Activated CD4-positive, CD25-positive, alpha-beta regulatory T cell treated with anti-CD3 and anti-CD28 coated beads, Interleukin-2, amount 50 U/mL, for 24 hours (primary cell): ENCODE measurements around the gene KDM6B.
A peak's percentile ranks its signal among the peaks of the same experiment; 100 is the strongest.

Experiments used
- ATAC-seq, 2 donors: fragments of 150-1000 bp; cut with Tn5 transposase; one replicate each; pipeline ENCODE4 v1.10.0; 2021; ENCODE audit warnings: mild to moderate bottlenecking in 1 of 2, moderate library complexity in 1 of 2

KDM6B gene

DNA sequence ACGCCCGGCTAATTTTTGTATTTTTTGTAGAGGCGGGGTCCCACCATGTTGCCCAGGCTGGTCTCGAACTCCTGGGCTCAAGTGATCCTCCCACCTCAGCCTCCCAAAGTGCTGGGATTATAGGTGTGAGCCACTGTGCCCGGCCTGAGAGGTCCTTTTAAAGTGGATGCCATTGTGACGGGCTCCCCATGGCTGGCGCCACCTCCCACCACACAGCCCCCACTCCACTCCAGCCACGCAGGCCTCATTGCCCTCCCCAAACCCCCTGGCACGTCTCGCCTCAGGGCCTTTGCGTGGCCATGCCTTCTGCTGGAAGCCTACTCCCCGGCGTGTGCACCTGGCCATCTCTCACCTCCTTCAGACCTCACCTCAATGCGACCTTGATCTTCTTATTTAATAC, 11.9 kb upstream of the KDM6B start:
- ATAC-seq = no peak

DNA sequence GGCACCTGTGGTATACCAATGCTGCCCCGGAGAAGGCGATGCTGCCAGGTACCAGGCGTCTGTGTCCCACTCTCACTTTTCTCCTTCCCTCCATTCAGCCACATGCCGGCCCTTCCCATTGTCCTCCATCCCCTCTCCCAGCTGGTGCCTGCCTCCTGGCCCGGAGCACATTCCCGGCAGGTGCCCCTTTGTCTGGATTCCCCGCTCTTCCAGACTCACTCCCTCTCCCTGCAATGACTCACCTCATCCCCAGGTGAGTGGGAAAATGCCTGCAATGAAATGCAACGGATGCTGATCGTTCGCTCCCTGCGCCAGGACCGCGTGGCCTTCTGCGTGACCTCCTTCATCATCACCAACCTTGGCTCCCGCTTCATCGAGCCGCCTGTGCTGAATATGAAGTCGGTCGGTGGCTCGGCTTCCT, 10.4 kb upstream of the KDM6B start:
- no peak for ATAC-seq

DNA sequence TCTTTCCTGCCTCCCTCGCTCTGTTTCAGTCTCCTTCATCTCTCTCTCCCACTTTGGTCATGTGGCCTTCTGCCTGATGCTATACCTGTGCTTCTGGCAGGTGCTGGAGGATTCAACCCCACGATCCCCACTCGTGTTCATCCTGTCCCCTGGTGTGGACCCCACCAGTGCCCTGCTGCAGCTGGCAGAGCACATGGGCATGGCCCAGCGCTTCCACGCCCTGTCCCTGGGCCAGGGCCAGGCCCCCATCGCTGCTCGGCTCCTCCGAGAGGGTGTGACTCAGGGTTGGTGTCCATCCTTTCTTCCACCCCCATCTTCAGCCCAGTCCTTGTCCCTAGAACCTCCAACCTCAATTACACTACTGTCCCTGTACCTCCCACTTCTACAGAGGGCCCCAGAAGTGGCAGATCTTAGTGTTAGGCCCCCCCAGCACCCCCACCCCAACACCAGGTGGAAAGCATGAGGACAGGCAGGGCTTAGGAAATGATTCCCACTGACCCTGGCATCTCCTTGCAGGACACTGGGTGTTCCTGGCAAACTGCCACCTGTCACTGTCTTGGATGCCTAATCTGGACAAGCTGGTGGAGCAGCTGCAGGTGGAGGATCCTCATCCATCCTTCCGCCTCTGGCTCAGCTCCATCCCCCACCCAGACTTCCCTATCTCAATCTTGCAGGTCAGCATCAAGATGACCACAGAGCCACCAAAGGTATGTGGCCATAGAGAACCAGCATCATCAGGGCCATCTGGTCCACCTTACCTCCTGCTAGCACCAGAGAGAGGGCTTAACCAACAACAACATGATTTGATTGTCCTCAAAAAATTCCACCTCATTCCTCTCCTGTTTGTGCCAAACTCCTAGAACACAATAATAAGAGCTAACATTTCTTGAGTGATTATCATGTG, 9.7 kb upstream of the KDM6B start:
- no peak for ATAC-seq

DNA sequence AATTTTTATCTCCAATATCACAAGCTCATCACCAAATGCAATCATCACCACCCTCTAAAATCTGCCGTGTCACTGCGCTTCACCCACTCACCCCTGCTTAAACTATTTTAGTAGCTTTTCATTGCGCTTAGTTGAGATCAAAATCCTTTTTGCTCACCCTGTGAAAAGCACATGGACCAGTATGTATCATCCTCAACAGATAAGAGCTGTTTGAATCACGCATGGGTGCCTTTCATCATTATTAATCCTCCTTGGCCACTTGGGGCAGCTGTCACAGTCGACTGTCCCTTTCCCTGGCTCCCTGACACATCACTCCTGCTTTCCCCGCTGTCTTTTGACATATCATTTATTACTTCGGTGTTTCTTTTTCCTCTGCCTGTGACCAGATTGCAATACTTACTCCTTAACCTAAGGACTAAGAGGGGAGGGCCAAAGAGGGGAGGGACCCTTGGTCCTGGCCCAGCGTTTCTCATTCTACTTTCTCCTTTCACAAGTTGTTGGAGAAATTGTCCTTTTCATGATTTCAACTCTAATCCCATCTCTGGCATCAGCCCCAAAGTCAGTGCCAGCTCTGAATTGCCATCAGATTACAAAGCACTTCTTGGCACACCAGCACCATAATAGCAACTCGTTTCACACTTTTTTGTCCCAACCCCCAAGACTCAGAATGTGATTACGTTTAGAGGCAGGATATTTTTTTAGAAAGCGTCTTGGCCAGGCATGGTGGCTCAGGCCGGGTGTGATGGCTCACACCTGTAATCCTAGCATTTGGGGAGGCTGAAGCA, 8.6 kb upstream of the KDM6B start:
- peak; percentile 55 to 70 for ATAC-seq

DNA sequence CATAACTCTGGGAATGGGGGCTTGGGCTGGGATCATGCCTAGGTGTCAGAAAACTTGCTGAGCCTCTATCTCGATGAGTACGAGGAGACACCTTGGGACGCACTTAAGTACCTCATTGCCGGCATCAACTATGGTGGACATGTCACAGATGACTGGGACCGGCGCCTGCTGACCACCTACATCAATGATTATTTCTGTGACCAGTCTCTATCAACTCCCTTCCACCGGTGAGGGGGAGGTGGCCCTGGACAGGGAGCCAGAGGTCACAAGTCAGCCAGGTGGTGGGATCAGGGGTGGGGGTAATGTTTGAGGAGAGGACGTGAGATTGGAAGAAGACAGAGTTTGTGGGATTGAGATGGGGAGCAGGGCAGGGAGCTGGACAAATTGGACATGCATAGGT, 3.4 kb upstream of the KDM6B start:
- no peak for ATAC-seq

DNA sequence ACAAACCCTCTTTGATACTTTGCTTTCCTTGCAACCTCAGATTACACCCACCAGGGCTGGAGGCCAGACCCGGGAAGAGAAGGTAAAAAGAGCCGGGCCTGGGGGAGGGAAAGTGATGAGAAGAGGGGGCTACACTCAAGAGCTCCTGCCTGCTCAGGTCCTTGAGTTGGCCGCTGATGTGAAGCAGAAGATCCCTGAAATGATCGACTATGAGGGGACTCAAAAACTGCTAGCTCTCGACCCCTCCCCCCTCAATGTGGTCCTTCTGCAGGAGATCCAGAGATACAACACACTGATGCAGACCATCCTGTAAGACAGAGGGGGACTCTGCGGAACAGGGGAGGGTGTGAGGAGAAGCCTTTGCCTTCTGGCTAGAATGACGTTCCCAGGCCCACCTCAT, 2.8 kb upstream of the KDM6B start:
- ATAC-seq = no peak

DNA sequence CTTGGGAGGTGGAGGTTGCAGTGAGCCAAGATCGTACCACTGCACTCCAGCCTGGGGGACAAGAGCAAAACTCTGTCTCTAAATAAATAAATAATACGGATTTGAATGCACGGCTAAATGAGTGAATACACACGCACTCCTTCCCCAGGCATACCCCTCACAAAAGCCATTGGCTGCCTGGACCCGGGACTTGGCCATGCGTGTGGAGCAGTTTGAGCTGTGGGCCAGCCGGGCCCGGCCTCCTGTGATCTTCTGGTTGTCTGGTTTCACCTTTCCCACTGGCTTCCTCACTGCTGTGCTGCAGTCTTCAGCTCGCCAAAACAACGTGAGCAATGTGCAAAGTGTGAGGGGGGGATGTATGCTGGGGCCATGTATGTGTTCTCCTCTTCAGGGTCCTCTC, 1.6 kb upstream of the KDM6B start:
- ATAC-seq = no peak

GRCh38 chr17:7833011-7833794, 814 bp upstream of the KDM6B start:
- no peak for ATAC-seq

GRCh38 chr17:7834542-7834956, 532 bp downstream of the KDM6B start:
- peak; percentile 1 for ATAC-seq

- ATAC-seq = peak; percentile 62 to 63
These were observed 1.2 kb downstream of the KDM6B start for GRCh38 chr17:7834957-7835813.

DNA sequence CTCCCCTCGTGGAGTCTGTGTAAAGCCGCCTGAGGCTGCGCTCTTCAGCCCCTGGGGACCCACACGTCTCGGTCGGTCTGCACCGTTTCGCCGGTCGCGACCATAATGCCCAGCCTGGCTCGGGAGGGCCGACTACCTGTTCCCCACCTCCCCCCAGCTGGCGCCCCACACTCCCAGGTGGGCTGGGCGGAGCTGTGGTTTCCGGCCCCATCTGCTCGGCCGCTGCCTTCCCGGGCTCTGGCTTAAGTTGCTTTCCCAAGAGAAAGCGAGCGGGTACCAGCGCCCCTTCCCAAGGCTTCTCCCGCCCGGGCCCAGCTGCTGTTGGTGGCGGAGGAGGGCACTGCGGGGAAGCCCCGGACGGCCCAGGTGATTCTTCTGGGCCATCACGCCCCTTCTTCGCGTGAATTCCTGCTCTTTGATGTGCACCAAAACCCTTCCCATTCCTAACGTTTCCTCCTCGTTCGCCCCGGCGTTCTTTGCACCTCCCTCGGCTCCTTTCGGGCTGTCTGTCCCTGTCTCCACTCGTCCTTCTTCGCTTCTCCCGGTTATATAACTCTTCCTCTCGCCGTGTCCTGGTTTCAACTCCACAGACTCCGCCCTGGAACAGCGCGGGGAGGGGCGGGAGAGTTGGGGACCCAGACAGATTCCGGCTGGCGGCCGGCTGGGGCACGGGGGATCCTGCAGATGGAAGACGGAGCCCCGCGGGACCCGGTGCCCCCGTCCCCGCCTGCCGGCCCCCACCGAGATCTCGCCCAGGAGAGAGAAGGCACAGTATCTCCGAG, 2.0 kb downstream of the KDM6B start:
- ATAC-seq = peak; percentile 1

GRCh38 chr17:7836596-7837407, 2.8 kb downstream of the KDM6B start:
- no peak for ATAC-seq

DNA sequence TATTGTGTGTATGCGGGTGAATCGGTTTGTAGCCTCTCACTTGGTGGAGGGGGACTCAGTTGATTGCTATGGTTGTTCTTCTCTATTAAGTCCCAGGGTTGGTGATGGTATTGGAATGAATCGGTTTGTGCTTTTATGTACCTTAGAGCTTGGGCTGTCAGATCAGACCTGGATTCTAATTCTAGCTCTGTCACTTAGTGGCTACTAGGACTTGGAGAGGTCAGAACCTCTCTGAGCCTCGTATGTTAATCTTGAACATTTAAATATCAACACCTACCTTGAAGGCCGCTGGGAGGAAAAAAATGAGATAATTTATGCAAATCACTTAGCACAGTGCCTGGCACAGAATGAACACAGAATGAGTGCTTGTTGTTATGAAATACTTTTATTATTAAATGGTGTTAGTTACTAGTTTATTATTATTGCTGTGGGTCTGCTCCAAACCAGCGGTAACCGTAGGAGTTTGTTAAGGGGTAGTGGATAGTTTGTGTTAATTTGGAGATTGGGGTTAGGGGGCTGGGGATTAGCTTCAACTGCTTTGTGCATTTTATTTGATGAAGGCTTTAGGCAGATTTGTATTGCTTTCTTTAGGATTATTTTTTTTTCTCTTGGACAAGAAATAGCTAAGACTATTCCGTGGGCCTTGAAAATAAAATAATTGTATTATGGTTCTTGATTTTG, 3.5 kb downstream of the KDM6B start:
- no peak for ATAC-seq

DNA sequence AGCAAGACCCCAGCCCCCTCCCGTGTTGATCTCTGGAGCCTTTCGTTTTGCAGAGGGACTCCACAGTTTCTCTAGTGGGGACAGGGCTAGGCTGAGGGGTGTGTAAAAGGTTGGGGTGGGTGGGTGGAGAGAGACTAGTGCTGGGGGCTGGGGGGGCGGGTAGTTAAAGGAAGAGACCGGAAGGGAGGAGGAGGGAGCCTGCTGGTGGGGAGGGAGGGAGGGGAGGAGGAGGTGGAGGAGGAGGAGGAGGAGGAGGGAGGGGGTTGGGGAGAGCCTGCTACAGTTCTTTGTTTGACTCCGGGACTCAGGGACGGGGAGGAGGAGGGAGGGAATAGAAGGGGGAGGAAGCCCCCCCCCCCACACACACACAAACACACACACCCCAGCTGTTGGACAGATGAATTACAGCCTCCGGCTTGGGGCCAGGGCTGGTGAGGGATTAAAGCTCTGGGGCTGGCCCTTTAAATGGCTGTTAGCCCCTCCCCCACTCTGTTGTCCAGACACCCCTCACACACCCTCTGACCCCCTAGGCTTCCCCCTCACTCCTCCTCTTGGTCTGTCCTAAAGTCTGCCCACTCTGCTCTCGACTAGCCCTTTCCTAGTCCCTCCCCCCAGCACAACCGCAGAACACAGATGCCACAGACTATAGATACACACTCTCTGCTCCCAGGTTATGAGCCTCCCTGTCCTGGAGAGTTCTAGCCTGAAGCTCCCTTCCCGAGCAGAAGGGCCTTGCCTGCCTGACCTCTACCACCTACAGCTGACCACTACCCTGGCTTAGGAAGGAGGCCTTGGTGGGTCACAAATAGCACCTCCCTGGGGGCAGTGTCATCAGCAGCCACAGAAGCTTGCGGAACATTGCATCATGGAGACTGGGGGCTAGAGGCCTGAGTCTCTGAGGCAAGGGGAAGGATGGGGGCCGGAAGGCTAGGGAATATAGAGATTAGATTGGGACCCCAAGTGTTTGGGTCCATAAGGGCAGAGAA, 4.4 kb downstream of the KDM6B start:
- ATAC-seq = no peak

DNA sequence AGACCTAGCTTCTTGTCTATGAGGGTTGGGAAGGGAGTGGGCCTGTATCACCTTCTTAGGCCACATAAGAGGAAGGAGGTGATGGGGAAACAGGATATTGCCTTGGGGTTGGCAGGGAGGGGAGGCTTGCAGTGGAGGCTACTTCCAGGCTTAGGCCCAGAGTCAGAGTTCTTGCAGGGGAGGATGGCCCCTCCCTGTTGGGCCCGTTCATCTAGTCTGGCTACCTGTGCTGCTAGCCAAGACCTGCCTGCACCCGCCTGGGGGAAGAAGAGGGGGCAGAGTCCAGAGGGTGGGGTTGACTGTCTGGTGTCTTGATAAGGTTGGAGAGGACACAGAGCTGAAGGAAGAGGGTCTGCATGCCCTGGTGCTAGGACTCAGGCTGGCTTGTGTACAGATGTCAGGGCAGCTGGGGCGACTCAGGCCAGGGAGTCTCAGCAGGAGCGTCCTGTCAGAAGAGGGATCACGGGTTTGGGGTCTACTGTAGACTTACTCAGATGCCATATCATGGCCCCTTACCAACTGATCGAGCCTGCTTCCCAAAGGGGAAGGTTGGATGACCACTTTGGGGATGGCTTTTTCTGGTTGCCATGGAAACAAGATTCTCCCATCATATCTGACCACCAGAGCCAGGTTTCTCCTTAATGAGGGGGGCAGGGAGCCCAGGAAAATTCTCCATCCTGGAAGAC, 5.3 kb downstream of the KDM6B start:
- ATAC-seq = no peak

DNA sequence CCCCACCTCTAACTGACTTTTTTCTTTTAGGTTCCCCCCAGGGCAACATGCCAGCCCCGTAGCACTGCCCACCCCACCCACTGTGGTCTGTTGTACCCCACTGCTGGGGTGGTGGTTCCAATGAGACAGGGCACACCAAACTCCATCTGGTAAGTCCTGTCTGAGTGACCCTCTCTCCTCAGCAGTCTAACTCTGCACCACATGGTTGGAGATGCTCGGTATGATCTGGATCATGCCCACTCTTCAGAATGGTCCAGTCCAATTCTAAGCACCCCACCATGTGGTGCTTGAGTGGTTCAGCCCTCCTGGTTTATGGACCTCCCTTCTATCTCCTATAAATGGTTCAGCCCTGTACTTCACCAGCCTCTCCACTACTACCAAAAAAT, 5.9 kb downstream of the KDM6B start:
- ATAC-seq = no peak

GRCh38 chr17:7840441-7840840, 6.4 kb downstream of the KDM6B start:
- no peak for ATAC-seq

DNA sequence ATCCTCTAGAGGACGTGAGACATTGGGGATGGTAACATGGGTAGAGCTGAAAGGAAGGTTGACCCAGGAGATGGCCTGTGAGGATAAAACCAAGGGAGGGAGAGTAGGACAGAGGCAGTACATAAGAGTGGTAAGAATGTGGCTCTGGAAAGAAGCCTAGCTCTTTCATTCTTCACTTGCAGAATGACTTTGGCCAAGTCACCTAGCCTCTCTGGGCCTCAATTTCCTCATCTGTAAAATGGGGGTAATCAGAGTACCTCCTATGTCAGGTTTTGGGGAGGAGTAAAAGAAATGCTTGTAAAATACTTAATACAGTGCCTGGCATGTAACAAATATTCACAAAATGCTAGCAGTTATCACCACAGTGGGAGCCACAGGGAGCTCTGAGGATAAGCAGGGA, 6.9 kb downstream of the KDM6B start:
- ATAC-seq = no peak
